Brain pericyte (primary cell): Measurements from ENCODE around the gene KDELR3.

Experiments
- DNase-seq: peaks from one replicate; pipeline ENCODE4 v3.0.0-alpha.2; 2012; ENCODE audit warnings: low read depth, low spot score

KDELR3 gene

DNA sequence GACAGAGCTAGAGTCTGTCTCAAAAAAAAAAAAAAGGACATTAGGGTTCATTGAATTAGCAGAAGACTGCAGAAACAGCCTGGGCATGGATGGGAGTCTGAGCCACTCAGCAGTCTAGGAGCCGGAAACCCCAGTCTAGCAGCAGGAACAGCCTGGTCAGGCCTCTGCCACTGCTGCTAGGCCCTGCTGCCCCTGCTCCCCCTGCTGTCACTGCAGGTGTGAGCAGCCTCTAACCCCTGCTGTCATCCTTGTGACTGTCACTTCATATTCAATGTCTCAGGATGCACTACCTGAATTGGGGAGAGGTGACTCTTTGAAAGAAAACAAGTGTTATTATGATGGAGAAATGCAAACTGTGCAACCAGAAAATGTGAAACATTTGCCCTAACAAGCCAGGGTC is 45.2 kb downstream of the KDELR3 start:
- no peak for DNase-seq

DNA sequence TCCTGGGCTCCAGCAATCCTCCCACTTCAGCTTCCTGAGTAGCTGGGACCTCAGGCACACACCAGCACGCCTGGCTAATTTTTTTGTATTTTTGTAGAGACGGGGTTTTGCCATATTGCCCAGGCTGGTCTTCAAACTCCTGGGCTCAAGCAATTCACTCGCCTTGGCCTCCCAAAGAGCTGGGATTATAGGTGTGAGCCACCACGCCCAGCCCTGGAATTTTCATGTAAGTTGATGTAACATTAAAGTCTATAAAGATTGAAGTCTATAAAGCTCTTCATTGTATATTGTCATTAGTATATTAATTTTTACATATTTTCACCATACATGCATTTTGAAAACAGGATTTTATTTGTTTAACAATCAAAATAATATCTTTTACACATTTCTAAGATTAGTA is 50.7 kb downstream of the KDELR3 start:
- DNase-seq, result no peak

DNA sequence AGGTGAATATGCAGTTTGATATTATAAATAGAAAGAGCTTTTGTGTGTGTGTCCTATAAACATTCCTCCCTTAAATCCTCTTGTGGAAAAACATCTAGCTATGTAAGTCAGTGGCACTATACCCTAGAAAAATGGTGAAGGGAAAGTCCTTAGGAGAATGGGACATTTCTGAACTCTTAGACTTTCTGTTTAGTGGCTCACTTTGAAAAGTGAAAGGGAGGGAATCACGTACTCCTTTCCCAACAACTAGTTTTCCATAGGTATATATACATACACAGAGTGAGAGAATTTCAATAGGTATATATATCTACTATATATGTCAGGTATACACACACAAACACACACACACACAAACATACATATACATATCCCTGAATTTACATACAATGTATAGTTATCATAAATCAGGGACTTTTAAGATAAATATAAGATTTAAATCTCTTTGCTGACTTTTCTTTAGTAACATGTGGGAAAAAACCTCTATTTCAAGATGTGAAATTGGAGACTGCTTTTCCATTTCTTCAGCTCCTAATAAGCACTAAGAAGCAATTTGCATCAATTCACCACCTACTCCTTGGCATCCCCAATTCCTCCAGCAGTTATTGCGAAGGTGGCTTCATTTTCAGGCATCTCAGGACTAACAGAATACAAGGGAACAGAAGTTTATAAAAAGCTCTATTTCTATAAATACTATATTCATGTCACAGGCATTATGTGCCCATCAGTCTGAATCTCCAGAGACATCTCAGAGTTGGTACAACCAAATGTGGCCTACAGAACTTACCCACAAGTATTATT is 51.8 kb downstream of the KDELR3 start:
- DNase-seq, result no peak

- no peak for DNase-seq
Observed at GRCh38 chr22:38523029-38523428, 55.1 kb downstream of the KDELR3 start.

DNA sequence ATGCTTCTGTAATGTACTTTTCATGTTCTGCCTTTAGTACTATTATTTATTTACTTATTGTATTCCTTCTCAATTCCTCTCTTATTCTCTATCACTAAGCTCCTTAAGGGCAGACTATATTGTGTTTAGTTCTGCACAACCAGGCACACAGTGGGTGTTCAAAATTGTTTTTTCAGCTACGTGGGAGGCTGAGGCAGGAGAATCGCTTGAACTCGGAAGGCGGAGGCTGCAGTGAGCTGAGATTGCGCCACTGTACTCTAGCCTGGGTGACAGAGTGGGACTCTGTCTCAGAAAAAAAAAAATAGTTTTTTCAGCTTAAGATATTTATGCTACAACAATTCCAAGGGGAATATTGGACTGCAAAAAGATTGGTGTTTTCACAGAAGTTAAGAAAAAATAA is 55.6 kb downstream of the KDELR3 start:
- DNase-seq, result no peak

DNA sequence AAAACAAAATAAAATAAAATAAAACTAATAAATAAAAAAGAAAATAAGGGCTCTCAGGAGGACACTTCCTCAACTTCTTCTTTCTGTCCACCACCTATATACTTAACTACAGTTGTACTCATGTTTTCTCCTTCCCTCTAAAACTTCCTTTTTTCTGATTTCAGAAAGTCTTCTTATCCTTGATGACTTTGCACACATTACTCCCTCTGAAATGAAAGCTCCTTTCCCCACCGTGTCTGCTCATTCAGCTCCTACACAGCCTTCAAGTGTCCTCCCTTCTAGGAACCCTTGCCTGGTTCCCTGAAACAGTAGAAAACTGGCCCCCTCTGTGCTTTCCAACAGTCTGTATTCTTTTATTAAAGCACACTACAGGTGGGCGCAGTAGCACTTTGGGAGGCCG is 56.5 kb downstream of the KDELR3 start:
- DNase-seq, result no peak

- DNase-seq, result no peak
Observed at GRCh38 chr22:38531251-38531938, 63.5 kb downstream of the KDELR3 start.
